ENCODE measurements around the gene GP1BA.

GP1BA gene

DNA sequence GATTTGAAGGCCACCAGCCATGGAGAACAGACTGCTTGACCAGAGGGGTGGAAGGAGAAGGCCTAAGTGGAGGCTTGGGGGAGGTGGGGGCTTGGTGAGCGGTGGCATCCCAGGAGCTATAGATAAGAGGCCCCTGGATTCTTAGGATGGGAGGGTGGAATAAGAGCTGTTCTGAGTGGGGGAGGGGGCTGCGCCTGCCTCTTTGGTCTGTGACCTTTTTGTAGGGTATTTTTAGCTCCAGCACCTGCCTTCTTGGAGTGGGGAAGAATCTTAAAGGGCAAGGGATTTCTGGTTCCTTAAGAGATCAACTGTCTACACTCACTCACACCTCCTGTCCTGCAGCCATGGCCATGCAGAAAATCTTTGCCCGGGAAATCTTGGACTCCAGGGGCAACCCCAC lies 19.4 kb downstream of the GP1BA start:
- no peak for DNase-seq

DNA sequence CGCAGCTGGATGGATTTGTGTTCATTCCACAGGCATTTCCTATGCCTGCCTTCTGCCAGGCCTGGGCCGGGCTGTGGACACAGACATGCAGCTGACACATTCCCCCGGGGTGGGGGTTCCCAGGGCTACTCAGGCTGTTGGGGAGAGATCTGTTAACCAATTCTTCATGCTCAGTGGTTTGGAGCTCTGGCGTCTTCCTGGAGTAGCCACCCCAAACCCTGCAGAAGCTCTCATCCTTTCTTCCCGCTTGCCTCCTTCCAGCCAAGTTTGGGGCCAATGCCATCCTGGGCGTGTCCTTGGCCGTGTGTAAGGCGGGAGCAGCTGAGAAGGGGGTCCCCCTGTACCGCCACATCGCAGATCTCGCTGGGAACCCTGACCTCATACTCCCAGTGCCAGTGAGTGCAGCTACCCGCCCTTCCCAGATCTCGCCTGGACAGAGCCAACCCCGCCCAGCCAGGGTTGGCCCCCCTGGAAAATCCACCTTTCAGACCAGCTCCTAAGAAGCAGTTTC lies 21.4 kb downstream of the GP1BA start:
- no peak for DNase-seq

DNA sequence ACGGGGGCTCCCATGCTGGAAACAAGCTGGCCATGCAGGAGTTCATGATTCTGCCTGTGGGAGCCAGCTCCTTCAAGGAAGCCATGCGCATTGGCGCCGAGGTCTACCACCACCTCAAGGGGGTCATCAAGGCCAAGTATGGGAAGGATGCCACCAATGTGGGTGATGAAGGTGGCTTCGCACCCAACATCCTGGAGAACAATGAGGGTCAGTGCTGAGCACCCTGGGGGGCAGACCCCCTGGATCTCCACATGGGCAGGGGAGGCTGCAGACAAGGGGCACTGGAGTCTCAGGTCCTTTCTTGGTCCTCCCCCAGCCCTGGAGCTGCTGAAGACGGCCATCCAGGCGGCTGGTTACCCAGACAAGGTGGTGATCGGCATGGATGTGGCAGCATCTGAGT lies 23.0 kb downstream of the GP1BA start:
- DNase-seq, result no peak

DNA sequence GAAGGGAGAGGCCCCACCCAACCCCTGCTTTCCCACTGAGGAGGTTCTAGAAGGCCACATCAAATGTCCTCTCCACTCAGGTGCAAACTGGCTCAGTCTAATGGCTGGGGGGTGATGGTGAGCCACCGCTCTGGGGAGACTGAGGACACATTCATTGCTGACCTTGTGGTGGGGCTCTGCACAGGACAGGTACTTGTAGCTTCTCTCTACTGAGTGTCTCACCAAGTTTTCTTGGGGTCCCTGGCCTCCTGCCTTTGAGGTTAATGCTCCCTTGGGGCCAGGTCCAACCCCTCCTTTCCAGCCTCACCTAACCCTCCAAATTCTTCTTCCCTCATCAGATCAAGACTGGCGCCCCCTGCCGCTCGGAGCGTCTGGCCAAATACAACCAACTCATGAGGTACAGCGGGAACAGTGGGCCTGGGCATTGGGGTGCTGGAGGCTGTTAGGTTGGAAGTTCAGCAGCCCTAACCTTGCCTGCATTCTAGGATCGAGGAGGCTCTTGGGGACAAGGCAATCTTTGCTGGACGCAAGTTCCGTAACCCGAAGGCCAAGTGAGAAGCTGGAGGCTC lies 24.5 kb downstream of the GP1BA start:
- DNase-seq, result no peak

DNA sequence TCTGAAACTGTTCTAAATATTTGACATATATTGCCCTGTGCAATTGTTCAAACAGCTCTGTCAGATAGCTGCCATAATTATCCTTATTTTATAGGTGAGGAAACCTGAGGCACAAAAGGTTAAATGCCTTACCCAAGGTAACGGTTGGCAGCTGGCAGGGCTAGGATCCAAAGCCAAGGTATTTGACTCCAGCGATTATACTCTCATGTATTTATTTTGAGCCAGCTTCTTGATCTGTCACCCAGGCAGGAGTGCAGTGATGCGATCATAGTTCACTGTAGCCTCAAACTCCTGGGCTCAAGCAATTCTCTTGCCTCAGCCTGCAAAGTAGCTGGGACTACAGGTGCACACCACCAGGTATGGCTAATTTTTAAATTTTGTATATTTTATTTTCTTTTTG lies 26.0 kb downstream of the GP1BA start:
- no peak for DNase-seq

DNA sequence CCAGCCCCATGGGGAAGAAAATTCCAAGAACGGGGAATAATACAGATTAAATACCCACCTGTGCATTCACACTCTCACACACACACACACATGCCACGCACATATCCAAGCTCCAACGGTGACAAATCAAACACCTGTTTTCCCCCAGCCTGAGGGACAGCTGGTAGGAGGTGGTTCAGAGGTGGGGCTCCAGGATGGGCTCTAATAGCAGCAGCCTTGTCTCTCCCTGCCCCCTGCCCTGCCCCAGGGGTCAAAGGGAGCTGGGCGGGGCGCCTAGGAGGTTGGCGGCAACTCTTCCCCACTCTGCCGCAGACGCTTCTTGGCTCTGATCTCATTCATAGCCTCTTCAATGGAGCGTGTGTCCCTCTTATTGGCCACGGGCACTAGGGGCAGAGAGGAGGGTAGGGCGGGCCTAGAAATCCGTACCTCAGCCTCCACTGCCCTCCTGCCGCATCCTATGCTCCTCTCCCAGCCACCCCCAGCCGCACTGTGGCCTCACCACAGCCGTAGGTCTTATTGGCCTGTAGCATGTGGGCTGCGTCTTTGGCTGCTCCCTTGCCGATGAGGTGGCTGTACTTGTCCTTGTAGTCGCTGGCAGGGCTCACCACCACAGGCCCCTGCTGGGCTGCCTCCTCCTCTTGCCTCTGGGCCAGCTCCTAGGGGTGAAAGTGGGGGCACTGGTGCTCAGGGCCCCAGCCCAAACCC lies 27.3 kb downstream of the GP1BA start:
- DNase-seq, result no peak

DNA sequence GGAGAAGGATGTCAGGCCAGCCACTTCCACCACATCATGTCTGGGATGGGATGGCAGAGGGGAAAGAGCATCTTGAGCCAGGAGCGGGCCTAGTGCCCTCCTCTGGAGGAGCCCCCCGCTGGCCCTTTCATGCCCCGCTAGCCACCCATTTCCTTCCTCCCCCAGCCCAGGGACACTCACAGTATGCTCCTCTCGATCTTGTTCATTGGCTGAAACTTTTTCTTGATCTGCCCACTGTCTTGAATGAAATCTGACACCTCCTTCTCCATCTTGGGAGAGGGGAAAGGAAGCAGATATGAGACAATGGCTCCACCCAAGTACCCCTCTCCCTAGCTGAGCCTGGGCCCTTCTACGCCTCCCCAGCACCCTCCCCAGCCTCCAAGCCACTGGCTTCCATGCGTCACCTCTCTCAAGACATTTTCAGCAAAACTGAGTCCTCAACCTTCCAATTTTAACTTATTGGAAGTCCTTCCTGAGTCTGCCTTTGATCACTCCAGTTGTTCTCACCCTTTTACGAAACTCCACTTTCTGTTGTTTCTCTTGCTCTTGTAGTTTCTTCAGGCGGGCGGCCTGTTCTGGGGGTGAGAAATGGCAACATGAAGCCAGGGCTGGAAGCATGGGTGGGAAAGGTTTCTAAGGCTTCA lies 28.3 kb downstream of the GP1BA start:
- no peak for DNase-seq

DNA sequence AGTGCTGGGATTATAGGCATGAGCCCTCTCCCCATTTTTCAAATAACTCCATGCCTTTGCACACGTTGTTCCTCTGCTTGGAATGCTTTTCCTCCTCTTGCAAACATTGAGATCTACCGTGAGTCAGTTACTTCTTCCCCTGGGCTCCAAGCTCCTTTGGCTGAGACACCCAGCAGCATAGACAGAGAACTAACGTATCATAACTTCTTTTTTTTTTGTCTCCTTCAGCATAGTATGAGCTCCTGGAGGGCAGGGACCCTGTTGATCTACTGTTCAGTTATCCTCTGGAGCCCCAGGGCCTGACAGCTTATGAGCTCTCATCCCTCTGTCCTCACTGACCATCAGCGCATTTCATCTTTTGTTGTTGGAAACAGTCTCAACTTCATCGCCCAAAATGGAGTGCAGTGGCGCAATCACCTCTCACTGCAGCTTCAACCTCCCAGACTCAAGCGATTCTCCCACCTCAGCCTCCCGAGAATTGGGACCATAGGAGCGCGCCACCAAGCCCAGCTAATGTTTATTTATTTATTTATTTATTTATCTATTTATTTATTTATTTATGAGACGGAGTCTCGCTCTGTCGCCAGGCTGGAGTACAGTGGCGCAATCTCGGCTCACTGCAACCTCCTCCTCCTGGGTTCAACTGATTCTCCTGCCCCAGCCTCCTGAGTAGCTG lies 33.4 kb downstream of the GP1BA start:
- DNase-seq, result no peak

DNA sequence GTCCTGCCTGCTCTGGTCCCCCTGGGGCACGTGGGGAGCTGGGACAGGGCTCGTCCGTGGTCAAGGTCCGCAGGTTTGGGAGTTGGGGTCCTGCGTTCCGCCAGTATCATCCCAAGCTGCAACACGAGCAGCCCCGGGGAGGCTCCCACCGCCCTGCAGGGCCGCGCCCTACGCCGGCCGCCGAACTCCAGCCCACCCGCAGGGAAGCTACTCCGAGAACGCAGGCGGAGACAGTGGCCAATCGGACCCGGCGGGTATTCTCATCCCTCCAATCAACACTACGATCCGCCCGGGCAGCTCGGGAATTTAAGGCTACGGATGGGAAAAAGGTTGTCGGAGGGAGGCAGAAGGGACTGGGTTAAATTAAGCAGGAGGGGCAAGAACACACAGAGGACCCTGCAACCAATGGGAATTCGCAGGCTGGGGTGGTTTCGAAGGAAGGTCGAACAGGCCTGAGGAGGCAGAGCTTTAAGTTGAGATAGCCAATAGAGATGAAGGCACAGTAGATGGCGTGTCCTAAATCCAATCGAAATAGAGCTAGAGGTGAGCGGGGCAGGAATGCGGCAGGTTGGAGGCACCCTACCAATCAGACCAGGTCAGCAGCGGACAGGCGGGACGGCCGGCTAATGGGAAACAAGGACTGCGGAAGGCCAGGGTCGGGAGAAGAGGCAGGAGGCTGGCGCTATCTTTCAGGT lies 34.9 kb downstream of the GP1BA start:
- peak; percentile 97 for DNase-seq

DNA sequence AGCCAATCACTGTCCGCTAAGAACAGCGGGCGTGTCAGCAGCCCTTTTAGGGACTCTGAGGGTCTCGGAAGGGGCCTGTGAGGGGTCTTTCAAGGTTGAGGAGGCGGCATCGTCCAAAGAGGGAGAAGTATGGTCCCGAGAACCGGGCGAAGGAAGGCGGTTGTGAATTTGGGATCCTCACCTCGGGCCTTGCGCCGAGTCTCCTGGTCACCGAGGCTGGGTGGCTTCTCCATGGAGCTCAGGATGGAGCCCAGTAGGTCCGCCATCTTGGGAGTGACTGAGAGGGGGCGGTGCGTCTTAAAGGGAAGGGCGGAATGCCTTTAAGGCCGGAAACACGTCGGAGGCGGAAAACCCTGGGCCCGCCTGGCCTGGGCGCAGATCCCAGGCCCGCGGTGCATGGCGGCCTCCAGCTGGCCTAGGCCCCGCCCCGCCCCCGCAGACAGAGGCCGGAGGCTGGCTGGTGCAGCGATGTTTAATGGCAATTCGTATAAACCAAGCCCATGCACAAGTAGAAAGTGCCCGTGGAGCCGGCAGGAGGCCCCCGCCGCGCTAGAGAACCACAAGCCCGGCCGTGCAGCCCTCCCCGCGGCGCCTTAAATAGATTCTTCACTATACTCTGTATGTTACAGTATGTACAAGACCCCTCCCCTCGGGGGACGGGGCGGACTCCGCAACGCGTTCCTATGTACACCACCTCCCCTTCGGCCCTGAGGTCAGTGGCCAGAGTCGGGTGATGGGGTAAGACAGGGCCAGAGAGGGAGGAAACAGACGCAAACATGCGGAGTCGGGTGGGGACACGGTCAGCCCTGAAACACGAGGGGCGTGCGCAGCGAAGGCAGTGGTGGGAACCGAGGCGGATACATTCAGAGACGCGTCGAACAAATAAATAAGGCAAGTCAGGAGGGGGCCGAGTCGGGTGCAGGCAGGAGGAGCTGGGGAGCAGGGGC lies 35.7 kb downstream of the GP1BA start, which contains the start of gene SPAG7:
Gene SPAG7, minus strand, starts transcription at position 279 of the 947 bp plus-strand sequence. Its CDS starts 13 bp downstream, at position 266.
- peak; percentile 89 for DNase-seq

DNA sequence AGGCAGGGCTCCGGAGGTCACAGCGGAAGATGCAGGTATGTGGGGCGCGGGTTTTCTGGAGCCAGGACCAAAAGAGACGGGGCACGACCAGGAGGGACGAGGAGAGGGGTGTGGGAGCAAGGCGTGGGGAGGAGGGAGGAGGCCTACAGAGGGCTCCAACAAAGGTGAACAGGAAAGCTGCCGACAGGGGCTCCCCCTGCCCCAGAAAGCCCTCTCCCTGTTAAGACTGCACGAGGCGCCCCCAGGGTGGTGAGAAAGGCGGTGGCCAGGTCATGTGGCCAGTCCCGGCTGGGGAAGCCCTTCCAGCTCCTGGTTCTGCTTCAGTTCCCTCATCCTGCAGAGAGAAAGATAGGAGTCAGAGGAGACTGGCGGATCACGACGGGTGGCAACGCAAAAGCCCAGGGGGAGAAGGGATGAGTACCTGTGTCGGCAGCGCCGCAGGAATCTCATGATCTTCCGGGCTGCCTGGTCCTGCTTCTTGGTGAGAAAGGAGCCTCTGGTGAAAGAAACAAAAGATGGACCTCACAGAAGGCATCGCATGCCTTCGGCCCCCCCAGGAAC lies 36.5 kb downstream of the GP1BA start:
- no peak for DNase-seq

DNA sequence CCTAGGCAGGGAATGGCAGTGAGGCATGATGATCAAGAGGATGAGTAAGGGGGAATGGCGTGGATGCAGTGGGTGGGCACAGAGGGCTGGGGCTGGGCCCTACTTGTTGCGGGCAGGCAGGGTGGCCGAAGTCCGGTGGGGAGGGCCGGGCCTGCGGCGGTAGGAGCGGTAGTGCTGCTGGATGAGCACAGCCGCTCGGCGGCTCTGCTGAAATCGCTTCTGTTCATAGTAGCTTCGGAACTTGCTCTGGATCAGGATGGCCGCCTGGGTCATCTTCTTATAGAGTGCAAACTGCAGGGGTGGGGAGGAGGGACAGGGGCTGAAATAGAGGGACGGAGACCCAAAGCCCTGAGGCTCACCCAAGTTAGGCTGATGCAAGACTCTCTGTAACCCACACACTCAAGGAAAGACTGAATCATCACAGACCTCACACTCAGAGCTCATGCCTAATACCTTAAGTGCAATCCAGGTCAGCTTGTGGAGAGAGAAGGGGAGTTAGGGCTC lies 37.0 kb downstream of the GP1BA start:
- no peak for DNase-seq

DNA sequence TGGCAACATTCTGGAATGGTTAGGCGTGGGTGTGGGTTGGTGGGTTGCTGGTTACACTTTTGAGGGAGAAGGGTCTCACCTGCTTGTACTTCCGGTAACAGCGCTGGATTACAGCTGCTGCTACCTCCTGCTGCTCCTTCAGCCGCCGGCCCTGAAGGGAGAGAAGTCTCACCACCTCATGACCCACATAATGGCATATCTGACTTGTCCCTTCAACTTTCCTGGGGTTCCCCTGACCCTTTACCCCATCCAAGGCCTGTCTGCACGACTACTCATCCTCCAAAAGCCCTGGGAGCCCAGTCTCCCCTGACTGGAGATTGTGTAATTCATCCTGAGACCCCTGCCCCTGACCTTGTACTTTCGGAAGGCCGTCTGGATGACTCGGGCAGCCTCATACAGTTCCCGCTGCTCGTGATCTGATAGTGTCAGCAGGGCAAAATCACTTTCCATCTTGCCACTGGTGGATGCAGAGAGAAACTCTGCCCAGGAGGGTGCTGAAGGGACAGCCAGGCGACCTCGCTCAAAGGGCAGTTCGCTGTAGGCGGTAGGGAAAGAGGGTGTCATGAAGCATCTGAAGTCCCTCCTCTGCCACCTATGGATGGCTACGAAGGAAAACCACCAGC lies 37.6 kb downstream of the GP1BA start:
- DNase-seq, result no peak

DNA sequence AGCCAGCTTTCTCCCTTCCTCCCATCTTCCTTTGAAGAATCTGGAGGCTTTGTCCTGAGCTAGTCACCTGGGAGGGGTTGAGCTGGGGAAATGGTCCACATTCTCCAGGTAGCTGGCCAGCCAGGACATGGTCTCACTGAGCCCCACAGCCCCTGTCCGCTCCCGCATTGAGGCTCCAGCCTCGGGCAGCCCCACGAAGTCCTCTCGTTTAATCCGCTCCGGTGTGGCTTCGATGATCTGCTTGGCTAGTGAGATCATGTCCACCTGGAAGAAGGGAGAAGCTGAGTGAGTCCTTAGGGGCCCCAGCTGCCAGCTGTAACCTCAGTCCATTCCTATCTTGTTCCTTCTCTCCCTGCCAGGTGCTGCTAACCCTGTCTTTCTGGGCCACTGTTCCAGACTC lies 38.2 kb downstream of the GP1BA start:
- no peak for DNase-seq

DNA sequence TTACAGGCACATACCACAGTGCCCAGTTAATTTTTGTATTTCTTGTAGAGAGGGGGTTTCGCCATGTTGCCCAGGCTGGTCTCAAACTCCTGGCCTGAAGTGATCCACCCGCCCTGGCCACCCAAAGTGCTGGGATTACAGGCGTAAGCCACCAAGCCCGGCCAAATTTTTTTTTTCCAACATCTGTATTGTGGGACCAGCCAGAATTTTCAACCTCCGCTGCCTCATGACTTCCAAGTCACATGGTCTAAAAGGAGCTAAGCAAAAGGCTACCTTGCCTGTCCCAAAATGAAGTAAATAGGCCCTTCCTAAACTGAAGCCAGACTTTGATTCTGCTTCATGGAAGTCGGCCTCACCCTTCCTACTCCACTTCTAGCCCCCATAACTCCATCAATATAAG lies 39.7 kb downstream of the GP1BA start:
- no peak for DNase-seq

DNA sequence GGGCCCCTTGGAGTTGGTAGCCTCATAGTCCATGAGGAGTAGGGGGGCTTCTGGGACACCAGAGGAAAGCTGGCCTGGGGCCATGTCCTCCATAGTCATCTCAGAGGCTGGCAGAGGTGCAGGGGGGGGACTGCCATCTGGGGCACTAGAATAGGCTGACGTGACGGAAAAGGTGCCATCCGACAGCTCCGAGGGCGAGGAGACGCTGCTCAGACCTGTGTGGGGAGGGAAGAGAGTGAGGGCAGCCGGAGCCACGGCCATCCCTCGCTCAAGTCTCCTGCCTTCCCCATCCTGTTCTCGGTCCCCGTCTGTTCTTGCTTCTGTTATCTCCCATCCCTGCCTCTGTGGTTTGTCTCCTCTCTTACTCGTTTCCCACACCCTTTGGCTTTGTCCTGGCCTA lies 40.2 kb downstream of the GP1BA start:
- no peak for DNase-seq

DNA sequence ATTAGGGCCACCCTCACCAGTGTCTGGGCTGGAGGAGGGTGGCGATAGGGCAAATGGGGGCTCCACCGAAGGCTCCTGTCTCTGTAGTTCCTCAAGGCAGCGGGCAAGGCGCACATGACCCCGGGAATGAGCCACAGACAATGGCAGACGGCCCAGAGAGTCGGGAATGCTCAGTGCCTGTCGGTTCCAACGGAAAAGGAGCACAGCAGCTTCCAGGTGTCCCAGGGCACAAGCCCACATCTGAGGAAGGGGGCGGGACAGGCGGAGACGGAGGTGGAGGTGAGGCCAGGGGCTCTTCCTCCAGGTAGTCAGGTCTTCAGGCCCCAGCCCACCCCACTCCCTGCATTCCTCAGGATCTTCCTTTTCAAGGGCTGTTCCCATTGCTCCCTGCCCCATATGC lies 40.7 kb downstream of the GP1BA start:
- DNase-seq, result no peak

DNA sequence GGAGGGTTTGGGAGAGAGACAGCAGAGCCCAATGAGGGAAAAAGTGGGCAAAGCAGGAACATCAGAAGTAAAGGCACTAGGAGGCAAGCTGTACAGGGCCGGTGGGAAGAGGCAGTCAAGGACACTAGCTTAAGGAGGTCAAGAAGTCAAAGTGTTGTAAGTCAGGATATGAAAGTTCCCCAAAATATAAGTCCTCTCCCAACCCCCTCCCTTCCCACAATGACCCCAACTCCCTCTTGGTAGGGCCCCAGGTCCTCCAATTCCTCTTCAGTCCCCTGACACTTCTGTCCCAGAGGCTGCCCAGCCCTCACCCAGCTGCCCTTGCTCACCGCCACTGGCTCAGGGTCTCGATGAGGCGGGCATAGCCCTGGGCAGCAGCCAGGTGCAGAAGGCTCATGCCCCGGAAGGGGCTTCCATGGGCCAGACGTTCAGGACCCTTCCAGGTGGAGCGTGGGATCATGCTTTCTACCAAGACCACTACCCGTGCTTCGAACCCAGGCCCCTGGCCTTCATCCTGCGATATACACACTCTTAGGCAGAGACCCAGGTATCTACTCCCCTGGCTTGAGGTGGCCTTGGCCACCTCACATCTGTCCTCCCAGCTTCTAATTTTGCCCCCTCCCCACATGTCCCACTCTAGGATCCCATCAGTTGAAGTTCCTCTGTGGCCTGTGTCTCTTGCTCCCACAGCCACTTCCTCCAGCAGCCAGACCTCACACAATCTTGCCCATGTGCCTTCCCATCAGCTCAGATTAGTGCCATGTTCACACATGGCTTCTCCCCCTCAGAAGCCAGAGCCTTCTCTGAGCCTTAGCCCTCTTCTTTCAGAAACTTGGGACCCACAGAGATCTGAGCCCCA lies 41.4 kb downstream of the GP1BA start:
- no peak for DNase-seq

DNA sequence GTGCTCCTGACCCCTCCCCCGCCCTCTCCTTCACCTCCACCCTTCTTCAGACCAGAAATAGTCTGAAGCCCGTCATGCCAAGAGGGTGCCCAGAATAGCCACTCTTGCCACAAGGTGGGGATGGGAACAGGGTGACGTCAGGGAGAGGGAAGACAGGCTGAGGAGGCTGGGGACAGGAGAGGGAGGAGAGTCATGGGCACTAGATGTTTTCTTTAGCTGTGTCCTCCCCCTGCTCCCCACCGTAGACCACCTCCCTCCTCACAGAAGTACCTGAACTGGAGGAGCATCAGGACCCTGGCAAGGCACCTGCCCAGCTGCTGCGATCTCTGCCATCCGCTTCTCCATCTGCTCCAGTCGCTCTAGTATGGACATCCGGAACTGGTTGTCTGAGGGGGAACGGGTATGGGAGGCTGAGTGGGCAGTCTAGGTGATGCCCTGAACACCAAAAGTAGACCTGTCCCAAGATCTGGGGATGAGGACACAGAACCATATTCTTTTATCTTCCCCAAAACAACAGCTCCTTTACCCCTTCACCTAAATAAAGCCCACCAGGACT lies 42.1 kb downstream of the GP1BA start:
- no peak for DNase-seq

Data from NCI-H345 (cell line).